Measurements from ENCODE around the gene COL24A1.
"Not testable (repeated sequence)": the region's sequence is repeated elsewhere in the genome, so short reads cannot be mapped to it uniquely, and the experiment has no call there.

COL24A1 gene

GRCh38 chr1:85984636-85985035 lies 171.9 kb downstream of the COL24A1 start:
- in situ Hi-C loops (cut with MboI; ENCODE audit: low pct_unique_long_range_greater_than_20kb, low sequenced_read_pairs, unreplicated experiment): no loop called here
- no peak for DNase-seq (ENCODE audit: low spot score)
- TF ChIP-seq CTCF (IDR thresholded peaks at IDR 0.05; ENCODE audit: extremely low read depth, insufficient read depth, missing control alignments): no peak

GRCh38 chr1:85983316-85983715 lies 173.3 kb downstream of the COL24A1 start:
- DNase-seq (ENCODE audit: low spot score): no peak
- in situ Hi-C loops (cut with MboI; ENCODE audit: low pct_unique_long_range_greater_than_20kb, low sequenced_read_pairs, unreplicated experiment): no loop called here
- no peak for TF ChIP-seq CTCF (IDR thresholded peaks at IDR 0.05; ENCODE audit: extremely low read depth, insufficient read depth, missing control alignments)

- no peak for TF ChIP-seq CTCF (IDR thresholded peaks at IDR 0.05; ENCODE audit: extremely low read depth, insufficient read depth, missing control alignments)
- no peak for DNase-seq (ENCODE audit: low spot score)
- in situ Hi-C loops (cut with MboI; ENCODE audit: low pct_unique_long_range_greater_than_20kb, low sequenced_read_pairs, unreplicated experiment): no loop called here
These were observed 179.9 kb downstream of the COL24A1 start for GRCh38 chr1:85976516-85977205.

- in situ Hi-C loops (cut with MboI; ENCODE audit: low pct_unique_long_range_greater_than_20kb, low sequenced_read_pairs, unreplicated experiment): no loop called here
- no peak for TF ChIP-seq CTCF (IDR thresholded peaks at IDR 0.05; ENCODE audit: extremely low read depth, insufficient read depth, missing control alignments)
- DNase-seq (ENCODE audit: low spot score): no peak
These were observed 180.6 kb downstream of the COL24A1 start for GRCh38 chr1:85975912-85976371.

GRCh38 chr1:85962457-85962856 lies 194.1 kb downstream of the COL24A1 start:
- DNase-seq (ENCODE audit: low spot score): no peak
- TF ChIP-seq CTCF (IDR thresholded peaks at IDR 0.05; ENCODE audit: extremely low read depth, insufficient read depth, missing control alignments): no peak
- in situ Hi-C loops (cut with MboI; ENCODE audit: low pct_unique_long_range_greater_than_20kb, low sequenced_read_pairs, unreplicated experiment): no loop called here

GRCh38 chr1:85957760-85958159 lies 198.8 kb downstream of the COL24A1 start:
- no peak for DNase-seq (ENCODE audit: low spot score)
- in situ Hi-C loops (cut with MboI; ENCODE audit: low pct_unique_long_range_greater_than_20kb, low sequenced_read_pairs, unreplicated experiment): no loop called here
- TF ChIP-seq CTCF (IDR thresholded peaks at IDR 0.05; ENCODE audit: extremely low read depth, insufficient read depth, missing control alignments): no peak

DNA sequence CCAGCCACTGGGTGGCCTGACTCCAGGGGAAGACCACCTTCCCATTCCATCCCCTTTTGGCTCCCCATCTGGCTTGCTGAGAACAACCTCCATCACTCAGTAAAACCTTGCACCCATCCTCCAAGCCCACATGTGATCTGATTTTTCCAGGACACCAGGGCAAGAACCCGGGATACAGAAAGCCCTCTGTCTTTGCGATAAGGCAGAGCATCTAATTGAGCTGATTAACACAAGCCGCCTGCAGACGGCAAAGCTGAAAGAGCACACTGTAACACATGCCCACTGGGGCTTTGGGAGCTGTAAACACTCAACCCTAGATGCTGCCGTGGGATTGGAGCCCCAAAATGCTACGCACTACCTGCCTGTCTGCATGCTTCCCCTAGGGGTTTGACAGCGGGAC lies 201.4 kb downstream of the COL24A1 start:
- DNase-seq (ENCODE audit: low spot score); in situ Hi-C loops (cut with MboI; ENCODE audit: low pct_unique_long_range_greater_than_20kb, low sequenced_read_pairs, unreplicated experiment): not testable (repeated sequence)

Measured in GM13977 (cell line).